ENCODE results near the gene SMCHD1.

The SMCHD1 gene

DNA sequence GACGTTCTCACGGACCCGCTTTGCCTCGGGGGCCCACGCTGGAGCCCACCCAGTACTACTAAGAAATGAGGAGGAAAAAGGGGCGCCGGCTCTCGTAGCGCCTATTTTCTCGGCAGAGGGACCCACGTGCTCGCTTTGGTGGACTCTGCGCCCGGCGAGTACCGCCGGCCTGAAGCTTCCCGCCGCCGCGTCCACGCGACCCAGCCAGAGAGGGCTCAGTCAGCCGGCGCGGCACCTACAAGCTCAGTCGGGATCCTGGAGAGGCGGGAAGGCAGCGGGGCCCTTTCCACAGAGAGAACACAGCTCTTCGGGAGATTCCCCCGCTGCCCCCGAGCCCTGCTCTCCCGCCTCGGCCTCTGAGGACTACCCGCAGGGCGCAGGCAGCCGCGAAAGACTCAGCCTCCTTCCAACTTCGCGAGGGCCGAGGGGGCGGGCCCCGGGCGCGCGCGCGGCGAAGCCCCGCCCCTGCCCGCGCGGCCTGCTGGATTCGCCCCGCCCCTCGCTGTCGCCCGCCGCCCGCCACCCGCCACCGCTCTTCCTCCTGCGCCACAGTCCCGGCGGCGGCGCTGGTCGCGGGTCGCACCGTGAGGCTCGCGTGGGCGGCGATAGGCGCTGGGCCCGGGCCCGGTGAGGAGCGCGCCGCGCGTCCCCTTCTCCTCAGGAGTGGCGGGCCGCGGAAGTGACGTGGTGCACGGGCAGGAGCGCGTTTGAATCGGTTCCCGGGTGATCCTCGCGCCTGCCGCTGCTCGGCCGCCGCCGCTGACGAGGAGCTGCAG is at the start of gene SMCHD1:
Gene SMCHD1 (plus strand): TSS at position 549 of the 776 bp plus-strand sequence. CDS start 350 bp downstream, outside the sequence.
- peak; percentile 82 for DNase-seq

DNA sequence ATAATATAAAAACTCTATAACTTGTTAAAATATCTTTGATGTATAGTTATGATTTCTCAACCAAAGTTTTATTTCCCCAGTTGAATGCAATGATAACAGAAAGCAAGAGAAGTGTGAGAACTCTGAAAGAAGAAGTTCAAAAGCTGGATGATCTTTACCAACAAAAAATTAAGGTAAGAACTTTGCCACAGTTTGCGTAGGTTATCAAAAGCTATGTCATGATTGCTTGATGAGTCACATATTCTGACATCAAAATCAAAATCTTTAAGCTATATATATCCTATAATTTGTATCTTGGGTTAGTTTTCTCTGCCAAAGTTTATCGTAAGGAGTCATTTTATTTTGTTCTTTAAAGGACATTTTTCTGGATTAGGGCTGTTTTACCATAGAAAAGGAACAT is 49.2 kb upstream of the SMCHD1 start:
- no peak for DNase-seq

DNA sequence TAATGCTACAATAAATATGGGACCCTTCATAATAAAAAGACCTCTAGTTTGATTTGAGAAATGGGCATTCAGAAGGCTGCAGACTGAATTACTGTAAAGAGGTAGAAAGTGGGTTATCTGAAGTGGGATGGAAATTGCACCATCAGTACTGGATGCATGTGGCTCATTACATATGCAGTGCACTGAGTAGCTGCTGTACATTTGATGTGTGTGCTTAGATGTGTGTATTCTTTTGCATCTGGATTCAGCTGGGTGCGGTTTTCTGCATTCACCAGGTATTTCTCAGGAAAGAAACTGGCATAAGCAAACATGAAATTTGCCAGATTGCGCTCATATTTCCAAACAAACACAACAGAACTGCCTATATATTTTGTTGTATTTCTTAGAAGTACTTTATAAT is 45.9 kb upstream of the SMCHD1 start:
- DNase-seq, result no peak

DNA sequence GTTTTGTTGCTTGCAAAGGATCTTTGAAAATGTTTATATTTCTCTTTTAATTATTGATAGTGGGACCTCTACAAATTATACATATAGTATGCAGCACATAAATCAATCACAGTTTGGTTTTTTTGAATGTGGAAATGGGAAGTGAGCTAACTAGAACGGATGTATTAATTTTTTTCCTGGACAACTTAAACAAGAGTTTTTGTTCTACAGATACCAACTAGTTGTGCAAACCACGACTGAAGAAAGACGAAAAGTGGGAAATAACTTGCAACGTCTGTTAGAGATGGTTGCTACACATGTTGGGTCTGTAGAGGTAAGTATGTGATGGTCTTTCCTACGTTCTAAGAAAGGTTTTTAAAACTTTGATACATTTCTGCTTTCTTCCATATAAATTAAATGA is 45.0 kb upstream of the SMCHD1 start:
- DNase-seq, result no peak

DNA sequence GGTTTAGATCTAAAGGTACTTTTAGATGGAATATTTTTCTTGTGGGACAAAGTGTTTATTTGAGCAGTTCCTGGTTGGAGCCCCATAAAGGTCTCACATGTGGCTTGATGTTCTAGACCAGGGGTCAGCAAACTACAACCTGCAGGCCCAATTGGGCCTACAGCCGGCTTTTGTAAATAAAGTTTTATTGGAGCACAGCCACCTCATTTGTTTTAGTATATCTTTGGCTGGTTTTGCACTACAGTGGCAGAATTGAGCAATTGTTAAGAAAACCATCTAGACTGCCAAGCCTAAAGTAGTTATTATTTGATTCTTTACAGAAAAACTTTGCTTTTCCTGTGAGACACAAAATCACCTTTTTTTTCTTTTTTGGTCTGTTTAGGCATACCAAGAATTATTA is 42.5 kb upstream of the SMCHD1 start:
- no peak for DNase-seq

DNA sequence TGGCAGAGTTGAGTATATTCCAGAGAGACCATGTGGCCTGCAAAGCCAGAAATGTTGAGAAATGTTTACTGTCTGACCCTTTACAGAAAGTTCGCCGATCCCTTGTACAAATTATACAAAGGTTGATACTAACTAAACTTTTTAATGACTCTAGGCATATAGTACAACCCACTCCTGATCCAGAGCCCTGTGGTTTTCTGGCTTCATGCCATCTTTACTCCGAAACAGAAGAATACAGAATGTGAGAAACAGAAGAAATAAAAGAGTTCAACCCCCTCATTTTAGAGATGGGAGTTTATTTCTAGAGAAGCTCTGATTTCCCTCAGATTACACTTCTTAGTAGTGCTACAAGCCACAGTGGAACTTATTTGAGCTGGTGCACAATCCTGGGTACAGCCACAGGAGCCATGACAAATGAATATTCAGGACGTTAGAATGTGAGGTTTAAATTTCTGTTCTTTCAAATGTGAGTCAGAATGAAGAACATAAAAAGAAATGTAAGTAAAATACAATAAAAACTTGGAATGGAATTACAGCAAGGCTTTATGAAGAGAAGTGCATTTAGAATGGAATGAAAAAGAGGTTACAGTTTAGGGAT is 38.0 kb upstream of the SMCHD1 start:
- DNase-seq, result no peak

DNA sequence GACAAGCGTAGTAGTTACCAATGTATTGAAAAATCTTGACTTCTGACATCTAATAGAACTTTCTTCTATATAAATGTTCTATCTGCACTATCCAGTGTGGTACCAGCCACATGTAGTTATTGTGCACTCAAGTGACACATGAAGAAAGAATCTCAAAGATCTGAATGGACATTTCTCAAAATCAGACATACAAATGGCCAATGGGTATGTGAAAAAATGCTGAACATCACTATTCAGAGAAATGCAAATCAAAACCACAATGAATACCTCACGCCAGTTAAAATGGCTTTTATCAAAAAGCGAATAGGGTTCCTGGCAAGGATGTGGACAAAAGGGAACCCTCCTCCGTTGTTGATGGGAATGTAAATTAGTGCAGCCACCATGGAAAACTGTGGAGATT is 37.5 kb upstream of the SMCHD1 start:
- no peak for DNase-seq

DNA sequence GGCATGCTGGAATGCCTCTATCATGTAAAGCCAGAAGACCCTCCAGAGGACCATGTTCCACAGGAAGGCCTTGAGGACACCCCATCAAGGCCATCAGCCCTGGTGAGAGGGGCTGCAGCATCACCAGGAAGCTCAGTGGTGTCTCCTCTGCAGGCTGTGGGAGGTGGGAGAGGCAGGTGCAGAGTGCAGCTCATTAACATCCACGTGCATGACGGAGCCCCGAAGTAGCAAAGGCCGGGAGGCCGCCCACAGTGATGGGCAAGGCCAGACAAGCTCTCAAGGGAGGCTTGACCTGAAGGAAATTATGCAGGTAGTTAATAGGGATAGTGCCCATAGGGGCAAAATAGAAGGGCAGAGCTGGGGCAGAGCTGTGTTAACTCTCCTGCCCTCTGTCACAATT is 30.3 kb upstream of the SMCHD1 start:
- no peak for DNase-seq

DNA sequence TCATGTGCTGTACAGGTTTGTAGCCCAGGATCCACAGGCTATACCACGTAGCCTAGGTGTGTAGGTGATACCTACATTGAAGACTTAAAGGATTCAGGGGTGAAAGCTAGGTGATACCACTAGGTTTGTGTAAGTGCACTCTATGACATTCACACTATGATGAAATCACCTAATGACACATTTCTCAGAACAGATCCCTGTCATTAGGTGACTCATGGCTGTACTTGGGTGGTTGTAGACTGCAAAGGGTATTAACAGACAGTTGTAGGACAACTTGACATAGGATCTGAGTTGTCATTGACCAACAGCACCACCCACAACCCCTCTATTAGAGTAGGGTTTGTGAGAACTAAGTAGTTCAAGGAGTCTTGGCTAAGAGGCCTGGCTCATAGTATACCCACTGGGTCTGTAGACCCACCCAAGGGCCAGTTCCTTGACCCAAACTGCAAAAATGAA is 27.7 kb upstream of the SMCHD1 start:
- DNase-seq, result no peak

DNA sequence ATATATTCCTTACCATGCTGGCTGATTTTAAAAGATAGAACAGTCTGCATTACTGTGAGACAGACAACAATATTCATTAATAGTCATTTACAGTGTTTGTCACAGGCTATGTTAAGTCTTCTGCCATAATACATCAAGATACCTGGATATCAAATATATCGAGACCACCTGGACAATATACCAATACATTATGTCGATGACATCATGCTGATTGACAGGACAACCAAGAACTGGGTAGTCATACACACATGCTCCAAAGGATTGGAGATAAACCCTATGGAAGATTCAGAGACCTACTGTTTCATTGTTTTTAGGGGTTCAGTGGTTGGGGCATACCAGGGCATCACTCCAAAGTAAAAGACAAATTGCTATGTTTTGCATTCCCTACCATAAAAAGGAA is 26.5 kb upstream of the SMCHD1 start:
- no peak for DNase-seq

DNA sequence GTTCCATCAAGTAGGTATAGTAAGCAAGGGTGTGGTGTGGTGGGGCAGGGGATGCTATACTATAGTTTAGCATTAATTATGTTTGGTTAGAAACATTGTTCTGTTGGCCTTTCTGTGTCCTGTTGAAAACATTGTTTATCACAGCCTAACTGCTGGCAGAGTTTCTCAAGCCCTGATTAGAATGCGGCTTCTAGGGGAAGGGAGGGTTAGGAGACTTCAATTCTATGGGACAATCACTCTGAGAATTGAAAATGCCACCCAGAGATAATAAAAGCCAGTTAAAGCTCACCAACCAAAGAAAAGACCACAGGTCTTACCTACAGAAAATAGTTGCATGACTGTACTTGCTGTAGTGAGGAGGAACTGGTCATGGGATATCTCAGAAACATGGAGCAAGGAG is 19.9 kb upstream of the SMCHD1 start:
- no peak for DNase-seq

DNA sequence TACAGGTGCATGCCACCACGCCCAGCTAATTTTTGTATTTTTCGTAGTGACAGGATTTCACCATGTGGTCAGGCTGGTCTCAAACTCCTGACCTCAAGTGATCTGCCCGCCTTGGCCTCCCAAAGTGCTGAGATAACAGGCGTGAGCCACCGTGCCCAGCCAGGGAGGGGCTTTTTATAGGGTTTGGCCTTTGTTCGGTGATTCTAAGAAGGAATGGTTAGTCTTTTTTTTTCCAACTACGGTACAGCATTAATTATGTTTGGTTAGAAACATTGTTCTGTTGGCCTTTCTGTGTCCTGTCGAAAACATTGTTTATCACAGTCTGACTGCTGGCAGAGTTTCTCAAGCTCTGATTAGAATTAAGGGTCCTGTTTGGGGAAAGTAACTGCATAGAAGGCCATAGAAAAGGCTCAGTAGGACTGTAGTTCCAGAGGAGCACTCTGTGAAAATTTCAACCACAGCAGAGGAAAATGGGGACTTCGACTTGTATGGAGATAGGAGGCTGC is 19.3 kb upstream of the SMCHD1 start:
- DNase-seq, result no peak

DNA sequence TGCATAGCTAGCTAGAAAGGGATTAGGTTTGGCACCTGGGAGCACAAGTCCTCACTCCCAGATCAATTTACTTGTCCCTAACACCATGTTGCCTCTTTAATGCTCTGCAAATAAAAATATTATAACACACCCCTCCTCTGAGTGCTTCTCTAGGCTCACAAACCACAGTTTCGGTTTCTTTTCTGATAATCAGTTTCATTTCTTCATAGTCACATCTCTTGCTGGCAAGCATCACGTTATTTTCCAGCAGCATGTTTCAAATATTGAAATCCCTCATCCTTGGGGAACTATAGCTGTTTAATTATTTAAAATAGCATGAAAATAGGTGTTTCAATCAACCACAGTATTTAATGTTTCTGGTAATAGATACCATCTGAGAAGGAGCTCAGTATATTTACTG is 13.9 kb upstream of the SMCHD1 start:
- no peak for DNase-seq

DNA sequence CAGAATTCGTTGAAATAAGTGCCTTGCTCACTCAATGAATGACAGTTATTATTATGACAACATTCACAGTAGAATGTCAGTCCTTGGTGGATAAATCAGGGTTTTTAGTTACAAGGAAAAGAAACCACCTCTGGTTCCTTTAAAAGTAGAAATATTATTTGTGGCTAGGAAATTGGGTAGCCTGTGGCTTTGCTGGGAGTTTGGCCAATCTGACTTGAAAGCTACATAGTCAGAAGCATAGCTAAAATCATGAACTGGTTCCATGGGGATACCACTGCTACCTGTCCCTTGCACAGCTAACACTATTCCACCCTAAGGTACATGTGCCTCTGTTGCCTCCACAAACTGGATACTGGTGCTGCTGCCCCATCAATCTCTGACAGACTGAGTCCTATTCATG is 12.8 kb upstream of the SMCHD1 start:
- no peak for DNase-seq

DNA sequence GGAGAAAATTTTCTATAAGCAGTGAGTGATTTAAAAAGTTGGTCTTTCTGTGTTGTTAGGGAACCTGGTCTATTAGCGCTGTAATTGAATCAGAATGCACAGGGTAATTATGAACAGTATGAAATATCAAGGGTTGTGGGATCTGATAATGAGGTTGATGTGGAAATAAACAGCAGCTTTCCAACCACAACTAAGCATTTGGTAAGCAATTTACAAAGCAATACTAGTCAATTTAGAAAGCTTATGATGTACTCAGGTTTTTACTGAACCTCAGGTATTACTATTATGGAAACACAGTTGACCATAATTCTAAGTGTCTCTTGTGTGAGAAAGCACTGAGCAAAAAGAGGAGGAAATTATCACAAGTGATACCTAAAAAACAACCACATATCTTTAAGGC is 11.0 kb upstream of the SMCHD1 start:
- DNase-seq, result no peak

DNA sequence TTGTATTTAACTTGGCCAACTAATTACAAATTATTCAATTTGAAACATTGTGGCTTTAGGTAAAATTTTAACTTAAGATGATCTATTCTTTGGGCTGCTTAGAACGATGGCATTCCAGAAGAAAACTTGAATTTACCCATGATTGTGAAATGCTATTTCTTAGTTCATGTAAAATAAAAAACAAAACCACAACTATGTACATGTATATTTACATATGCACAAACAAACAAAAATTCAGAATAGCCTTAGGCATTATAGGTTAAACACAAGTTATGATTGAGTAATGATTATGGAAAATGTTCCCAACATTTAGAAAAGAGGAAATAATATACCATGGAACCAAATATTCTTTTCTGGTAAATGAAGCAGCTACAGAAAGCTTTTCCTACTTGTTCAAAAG is 3.5 kb upstream of the SMCHD1 start:
- DNase-seq, result no peak

DNA sequence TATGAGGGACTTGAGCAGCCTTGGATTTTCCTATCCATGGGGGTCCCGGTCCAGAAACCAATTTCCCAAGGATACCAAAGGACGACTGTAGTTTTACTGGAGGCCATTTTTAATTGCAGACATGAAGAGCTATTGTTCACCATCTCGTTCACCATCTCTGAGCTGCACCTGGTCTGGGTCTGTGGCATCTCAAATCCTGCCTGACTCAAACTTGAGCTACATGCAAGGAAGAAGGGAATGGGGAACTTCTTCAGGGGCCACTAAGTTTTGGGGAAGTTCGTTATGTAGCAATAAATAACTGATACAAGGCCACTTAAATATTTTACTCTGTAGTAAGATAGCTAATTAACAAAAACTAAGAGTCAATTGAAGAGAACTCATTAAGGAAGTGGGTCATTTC is 2.1 kb upstream of the SMCHD1 start:
- no peak for DNase-seq

DNA sequence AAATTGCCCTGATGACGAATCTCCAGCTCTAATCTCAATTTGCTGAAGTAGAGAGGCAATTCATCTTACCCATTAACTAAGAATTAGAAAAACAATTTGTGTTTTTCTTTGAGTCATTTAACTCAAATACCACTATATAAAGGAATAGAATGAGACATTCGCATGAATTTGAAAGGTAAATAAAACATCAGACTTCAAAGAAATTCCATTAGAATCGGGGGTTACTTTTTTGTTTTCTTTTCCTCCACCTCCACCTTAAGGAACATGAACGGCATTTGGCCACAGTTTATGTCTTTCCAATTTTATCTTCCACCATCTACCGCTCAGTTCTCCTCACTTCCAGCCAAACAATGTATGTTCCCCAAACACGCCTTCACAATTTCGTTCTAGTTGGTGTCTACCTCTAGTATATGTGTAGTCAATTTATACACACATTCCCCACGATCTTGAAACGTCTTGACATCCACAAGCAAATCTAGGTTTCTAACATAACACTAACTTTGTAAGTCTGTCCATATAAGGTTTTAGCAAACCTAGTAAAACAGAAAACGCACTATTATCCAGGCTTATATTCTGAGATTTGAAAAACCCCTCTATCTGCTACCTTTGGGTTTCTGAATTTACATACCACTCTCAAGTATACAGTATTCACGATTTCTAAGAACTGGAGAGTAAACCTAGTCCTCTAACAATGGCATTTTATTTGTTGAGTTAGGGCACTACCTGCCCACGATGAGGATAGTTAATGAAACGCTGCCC is 1.2 kb upstream of the SMCHD1 start:
- DNase-seq, result no peak

DNA sequence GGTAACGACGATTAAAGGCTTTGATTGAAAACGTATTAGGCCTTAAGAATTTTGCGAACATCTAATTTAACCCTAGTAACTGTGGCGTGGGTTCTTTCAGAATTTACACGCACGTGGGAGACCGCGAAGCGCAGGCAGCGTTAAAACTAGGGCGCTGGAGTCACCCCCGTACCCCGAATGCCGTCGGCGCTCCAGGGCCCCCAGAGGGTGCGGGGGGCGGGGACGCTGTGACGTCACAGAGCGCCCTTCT is 673 bp upstream of the SMCHD1 start:
- DNase-seq, result no peak

DNA sequence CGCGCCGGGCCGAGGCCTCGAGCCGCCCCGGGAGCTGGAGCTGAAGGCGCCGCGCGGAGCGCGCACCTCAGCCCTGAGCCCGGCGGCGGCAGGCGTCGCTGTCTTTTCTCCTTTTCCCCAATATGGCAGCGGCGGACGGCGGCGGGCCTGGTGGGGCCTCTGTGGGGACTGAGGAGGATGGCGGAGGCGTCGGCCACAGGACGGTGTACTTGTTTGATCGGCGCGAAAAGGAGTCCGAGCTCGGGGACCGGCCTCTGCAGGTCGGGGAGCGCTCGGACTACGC is 369 bp downstream of the SMCHD1 start:
- DNase-seq, result no peak

DNA sequence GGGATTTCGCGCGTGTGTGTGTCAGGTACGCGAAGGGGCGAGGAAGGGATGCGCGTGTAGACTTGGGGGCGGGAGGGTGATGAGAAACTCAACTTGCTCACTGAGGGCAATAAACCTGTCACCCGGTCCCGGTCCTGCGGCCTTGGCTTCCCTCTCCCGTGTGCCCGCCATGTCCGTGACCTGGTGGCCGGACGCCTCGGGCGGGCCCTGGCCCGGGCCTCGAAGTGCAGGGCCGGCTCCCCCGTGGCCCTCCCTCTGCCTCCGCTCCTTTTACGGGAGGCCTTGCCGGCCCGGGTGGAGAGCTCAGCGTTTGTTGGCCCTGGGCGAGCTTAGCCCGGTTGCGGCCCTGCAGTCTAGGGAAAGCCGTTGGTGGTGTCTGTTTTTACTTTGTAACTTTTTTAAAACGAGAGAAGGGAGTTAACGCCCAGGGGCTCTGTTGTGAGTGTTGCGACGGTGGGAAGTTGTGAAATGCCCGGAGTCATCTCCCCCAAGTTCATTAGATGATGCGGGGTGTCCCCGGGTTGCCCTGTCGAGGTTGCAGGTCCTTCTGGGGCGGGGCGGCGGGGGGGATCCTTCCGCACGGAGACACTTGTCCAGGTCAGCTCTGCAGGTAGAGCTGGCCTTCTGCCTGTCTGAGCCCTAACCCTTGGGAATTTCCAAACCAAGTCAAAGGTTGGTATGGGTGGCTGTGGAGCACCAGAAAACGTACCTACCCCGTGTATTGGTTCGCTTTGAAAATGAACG is 883 bp downstream of the SMCHD1 start:
- peak; percentile 65 for DNase-seq

DNA sequence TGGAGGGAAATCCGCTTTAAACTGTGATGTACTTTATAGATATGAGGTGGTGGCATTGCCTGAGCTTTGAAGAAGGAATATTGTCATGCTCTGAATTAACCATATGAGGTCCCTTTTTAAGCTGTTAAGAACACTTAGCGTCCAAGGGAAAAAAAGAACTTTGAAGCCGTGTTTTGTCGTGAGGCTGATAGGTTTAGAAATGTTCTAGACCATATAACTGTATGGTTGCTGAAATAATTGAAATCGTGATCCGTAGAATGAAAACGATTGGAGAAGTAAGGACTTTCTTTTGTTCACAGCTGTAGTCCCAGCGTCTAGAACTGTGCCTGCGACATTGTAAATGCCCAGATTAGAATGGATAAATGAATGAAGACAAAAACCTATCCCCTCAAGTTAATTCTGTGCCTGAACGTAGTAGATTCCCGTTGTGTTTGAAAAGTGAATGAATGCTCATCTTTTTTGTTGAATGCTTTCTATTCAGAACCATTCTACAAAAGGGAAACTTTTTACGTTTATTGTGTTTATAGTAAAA is 1.5 kb downstream of the SMCHD1 start:
- peak; percentile 42 for DNase-seq

DNA sequence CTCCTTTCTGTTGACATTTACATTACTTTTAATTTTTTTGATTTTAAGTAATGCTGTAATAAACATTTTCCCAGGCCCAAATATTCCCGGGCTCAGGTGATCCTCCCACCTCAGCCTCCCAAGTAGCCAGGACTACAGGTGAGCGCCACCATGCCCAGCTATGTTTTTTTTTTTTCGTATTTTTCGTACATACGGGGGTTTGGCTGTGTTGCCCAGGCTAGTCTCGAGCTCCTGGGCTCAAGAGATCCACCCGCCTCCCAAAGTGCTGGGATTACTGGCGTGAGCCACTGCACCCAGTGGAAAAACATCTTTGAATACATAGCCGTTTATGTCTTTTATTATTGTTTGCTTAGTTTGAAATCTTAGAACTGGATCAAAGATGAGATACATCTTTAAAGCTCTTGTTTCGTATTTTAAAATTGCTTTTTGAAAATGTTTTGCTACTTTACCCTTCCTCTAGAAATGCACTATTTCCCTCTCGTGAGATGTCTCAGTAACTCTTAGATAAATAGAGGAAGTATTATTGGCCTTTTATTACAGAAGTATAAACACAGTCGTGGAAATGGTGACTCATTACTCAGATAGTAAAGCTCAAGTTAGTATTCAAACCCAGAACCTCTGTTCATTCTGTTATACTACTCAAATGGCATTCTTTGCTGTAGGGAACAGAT is 2.4 kb downstream of the SMCHD1 start:
- peak; percentile 8 for DNase-seq

All from NCI-H82 (cell line).